ENCODE measurements around the gene HSH2D. TPM values are rescaled to one million over a fixed set of nuclear protein-coding genes. Genes with fewer than 3 reads are reported as not detected.
"Not testable (repeated sequence)": the region's sequence is repeated elsewhere in the genome, so short reads cannot be mapped to it uniquely, and the experiment has no call there.

The HSH2D gene
- total and polyA plus RNA-seq, 9 donors, result 0.20 to 1.3 (median 0.31) TPM

DNA sequence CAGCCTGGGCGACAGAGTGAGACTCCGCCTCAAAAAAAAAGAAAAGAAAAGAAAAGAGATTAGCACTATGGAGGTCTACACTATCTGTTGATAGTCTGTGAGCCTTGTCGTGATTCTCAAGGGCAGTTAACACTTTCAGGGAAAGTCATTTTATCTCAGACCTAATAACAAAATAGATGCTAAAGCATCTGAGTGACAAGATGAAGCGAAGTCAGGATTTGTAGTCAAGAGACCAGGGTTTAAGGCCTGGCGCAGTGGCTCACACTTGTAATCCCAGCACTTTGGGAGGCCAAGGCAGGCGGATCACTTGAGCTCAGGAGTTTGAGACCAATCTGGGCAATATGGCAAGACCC, 45.1 kb upstream of the HSH2D start:
- no peaks in the 10 kb centered on the region for H3K36me3 ChIP-seq
- DNase-seq, result no peak
- no peaks in the 10 kb centered on the region for H3K9me3 ChIP-seq
- WGBS, 3 donors, result 73 to 76% (median 74%) methylated on average over 6 of the region's 6 CpGs
- TF ChIP-seq, protein P1, sequence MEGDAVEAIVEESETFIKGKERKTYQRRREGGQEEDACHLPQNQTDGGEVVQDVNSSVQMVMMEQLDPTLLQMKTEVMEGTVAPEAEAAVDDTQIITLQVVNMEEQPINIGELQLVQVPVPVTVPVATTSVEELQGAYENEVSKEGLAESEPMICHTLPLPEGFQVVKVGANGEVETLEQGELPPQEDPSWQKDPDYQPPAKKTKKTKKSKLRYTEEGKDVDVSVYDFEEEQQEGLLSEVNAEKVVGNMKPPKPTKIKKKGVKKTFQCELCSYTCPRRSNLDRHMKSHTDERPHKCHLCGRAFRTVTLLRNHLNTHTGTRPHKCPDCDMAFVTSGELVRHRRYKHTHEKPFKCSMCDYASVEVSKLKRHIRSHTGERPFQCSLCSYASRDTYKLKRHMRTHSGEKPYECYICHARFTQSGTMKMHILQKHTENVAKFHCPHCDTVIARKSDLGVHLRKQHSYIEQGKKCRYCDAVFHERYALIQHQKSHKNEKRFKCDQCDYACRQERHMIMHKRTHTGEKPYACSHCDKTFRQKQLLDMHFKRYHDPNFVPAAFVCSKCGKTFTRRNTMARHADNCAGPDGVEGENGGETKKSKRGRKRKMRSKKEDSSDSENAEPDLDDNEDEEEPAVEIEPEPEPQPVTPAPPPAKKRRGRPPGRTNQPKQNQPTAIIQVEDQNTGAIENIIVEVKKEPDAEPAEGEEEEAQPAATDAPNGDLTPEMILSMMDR (IDR thresholded peaks at IDR 0.05), result no peak
- H3K27ac ChIP-seq, result no peak overlapping the region
- intact Hi-C loops (cut with DNase I), result no loop called here
- H3K4me1 ChIP-seq (ENCODE audit: insufficient read depth), result peaks cover 1% of the 10 kb centered on the region
- no peaks in the 10 kb centered on the region for H3K27me3 ChIP-seq
- H3K4me3 ChIP-seq, result no peak overlapping the region

- no peak for DNase-seq
- H3K36me3 ChIP-seq, result no peaks in the 10 kb centered on the region
- intact Hi-C loops (cut with DNase I), result no loop called here
- WGBS, 3 donors, result 86 to 90% (median 88%) methylated on average over 6 of the region's 6 CpGs
- H3K4me1 ChIP-seq (ENCODE audit: insufficient read depth), result peaks cover 1% of the 10 kb centered on the region
- TF ChIP-seq EP300 (IDR thresholded peaks at IDR 0.05) (no peak), POLR2A (IDR thresholded peaks at IDR 0.05) (no peak)
- TF ChIP-seq, protein P1 (IDR thresholded peaks at IDR 0.05), result no peak
- H3K27ac ChIP-seq, result no peak overlapping the region
- no peak overlapping the region for H3K4me3 ChIP-seq
- no peaks in the 10 kb centered on the region for H3K9me3 ChIP-seq
- H3K27me3 ChIP-seq, result no peaks in the 10 kb centered on the region
Observed at GRCh38 chr19:16098821-16099220, 44.7 kb upstream of the HSH2D start.

- WGBS, 3 donors, result 75 to 85% (median 82%) methylated on average over 8 of the region's 8 CpGs
Observed at GRCh38 chr19:16099314-16099965, 44.0 kb upstream of the HSH2D start.

DNA sequence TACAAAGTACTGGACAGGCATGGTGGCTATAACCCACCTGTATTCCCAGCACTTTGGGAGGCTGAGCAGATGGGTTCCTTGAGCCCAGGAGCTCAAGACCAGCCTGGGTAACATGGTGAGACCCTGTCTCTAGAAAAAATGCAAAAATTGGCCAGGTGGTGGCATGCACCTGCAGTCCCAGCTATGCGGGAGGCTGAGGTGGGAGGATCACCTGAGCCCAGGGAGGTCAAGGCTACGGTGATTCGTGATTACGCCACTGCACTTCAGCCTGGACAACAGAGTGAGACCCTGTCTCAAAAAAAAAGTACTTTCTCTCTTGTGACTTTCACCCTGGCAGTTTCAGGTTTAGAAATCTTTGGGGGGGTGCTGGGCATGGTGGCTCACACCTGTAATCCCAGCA, 43.0 kb upstream of the HSH2D start:
- intact Hi-C loops (cut with DNase I), result no loop called here
- no peaks in the 10 kb centered on the region for H3K27me3 ChIP-seq
- 77 to 92% (median 81%) methylated on average over 4 of the region's 4 CpGs for WGBS, 3 donors
- H3K4me3 ChIP-seq, result no peak overlapping the region
- H3K4me1 ChIP-seq (ENCODE audit: insufficient read depth), result peaks cover 1% of the 10 kb centered on the region
- TF ChIP-seq EP300 (IDR thresholded peaks at IDR 0.05), result no peak
- TF ChIP-seq, protein P1 (IDR thresholded peaks at IDR 0.05), result no peak
- no peak for TF ChIP-seq POLR2A (IDR thresholded peaks at IDR 0.05)
- no peaks in the 10 kb centered on the region for H3K9me3 ChIP-seq
- H3K36me3 ChIP-seq, result no peaks in the 10 kb centered on the region
- H3K27ac ChIP-seq, result no peak overlapping the region
- DNase-seq, result no peak

More at GRCh38 chr19:16099314-16099965, 44.0 kb upstream of the HSH2D start:
- H3K27ac ChIP-seq; intact Hi-C loops (cut with DNase I); H3K36me3 ChIP-seq; H3K27me3 ChIP-seq; H3K4me3 ChIP-seq; H3K4me1 ChIP-seq (ENCODE audit: insufficient read depth); DNase-seq; H3K9me3 ChIP-seq: not testable (repeated sequence)

DNA sequence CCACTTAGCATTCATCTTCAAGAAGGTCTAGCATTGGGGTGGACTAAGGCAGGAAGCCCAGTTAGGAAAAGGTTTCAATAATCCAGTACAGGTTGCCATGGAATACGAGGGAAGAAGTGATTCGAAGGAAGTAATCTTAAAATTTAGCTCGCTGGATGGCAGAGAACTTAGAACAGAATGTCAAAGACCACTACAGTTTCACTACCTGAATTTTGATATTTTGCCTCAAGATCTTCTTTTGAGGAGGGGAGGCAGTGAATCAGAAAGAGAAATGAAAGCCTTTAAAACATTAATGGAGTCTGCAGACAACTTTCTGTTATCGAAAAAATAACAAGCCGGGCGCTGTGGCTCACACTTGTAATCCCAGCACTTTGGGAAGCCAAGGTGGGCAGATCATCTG, 38.8 kb upstream of the HSH2D start:
- intact Hi-C loops (cut with DNase I), result no loop called here
- H3K27me3 ChIP-seq, result no peaks in the 10 kb centered on the region
- no peak overlapping the region for H3K27ac ChIP-seq
- DNase-seq, result no peak
- H3K9me3 ChIP-seq, result no peaks in the 10 kb centered on the region
- 87 to 91% (median 88%) methylated on average over 6 of the region's 6 CpGs for WGBS, 3 donors
- no peak overlapping the region for H3K4me3 ChIP-seq
- H3K36me3 ChIP-seq, result no peaks in the 10 kb centered on the region
- TF ChIP-seq EP300 (IDR thresholded peaks at IDR 0.05), result no peak
- TF ChIP-seq, protein P1 (IDR thresholded peaks at IDR 0.05), result no peak
- no peak for TF ChIP-seq POLR2A (IDR thresholded peaks at IDR 0.05)
- no peaks in the 10 kb centered on the region for H3K4me1 ChIP-seq (ENCODE audit: insufficient read depth)

Data from ovary (tissue), 9 donors.